Measurements from ENCODE around the gene PLCXD1.

PLCXD1 gene

DNA sequence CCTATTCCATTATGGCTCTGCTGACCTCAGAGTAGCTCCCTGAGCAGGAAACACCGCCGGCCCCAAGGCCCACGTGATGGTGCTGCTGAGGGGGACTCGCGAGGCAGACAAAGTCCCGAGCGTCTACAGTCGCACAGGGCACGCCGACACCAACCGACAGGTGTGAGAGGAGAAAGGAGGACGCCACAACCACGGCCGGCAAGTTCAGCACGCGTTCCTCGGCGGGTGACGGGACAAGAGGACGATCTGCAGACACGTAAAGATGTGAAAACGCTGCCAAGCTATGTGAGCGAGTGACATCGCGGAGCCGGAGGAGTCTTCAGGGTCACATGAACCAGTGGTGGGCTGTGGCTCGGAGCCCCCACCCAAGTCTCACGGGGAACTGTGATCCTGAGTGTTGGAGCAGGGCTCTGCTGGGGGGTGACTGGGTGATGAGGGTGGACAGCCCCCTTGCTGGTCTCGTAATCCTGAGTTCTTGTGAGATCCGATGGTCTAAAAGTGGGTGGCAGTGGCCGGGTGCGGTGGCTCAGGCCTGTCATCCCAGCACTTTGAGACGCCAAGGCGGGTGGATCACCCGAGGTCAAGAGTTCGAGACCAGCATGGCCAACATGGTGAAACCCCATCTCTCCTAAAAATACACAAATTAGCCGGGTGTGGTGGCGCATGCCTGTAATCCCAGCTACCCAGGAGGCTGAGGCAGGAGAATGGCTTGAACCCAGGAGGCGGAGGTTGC lies 71.6 kb downstream of the PLCXD1 start:
- DNase-seq: no peak

Measured in DMS79 (cell line).